ENCODE results near the gene KIAA0232. TPM values are rescaled to one million over a fixed set of nuclear protein-coding genes. Genes with fewer than 3 reads are reported as not detected.
A peak's percentile ranks its signal among the peaks of the same experiment; 100 is the strongest.

The KIAA0232 gene
- total and polyA plus RNA-seq, 11 donors = 20.0 to 78.4 (median 67.7) TPM

DNA sequence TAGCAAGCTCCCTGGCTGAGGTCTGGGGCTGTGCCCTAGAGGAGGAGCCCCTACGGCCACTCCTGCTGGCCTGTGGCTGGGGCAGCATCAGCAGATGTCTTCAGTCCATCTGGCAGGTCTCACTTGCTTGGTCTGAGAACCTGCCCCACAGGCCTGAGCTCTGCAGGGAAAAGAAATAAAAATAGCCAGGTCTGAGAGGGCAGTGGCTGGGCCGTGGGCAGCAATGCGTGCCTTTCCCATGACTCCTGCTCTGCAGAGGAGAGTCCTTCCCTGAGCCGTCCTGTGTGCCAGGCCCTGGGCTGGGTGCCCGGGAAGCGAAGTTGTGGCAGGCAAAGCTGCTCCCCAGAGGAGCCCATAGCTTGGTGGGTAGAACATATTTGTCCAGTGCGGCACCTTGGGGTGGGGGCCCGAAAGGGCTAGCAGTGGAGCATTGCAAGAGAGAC, 11.3 kb upstream of the KIAA0232 start:
- DNase-seq = peak; percentile 76 to 92 (median 83)
- Histone ChIP-seq H3K27me3 (no peaks in the 10 kb centered on the region), H3K4me3 (peak overlapping the region in 1 of 12 donors; percentile 28), H3K9me3 (no peaks in the 10 kb centered on the region), H3K36me3 (no peaks in the 10 kb centered on the region), H3K4me1 (peaks cover 0 to 54% (median 31%) of the 10 kb centered on the region in 12 donors), H3K27ac (peak overlapping the region; percentile 69 to 94 (median 82))
- intact Hi-C loops (cut with DNase I) = loop anchor here in 3 of 10 donors (5.0 to 10.0 kb wide), 2 partner anchors 46 to 49 kb away; no protein-coding TSS in a partner anchor
- 46 to 63% (median 52%) methylated on average over 8 of the region's 8 CpGs for WGBS, 4 donors
- ATAC-seq = peak; percentile 90 to 94 (median 92)
- TF ChIP-seq, protein P1, sequence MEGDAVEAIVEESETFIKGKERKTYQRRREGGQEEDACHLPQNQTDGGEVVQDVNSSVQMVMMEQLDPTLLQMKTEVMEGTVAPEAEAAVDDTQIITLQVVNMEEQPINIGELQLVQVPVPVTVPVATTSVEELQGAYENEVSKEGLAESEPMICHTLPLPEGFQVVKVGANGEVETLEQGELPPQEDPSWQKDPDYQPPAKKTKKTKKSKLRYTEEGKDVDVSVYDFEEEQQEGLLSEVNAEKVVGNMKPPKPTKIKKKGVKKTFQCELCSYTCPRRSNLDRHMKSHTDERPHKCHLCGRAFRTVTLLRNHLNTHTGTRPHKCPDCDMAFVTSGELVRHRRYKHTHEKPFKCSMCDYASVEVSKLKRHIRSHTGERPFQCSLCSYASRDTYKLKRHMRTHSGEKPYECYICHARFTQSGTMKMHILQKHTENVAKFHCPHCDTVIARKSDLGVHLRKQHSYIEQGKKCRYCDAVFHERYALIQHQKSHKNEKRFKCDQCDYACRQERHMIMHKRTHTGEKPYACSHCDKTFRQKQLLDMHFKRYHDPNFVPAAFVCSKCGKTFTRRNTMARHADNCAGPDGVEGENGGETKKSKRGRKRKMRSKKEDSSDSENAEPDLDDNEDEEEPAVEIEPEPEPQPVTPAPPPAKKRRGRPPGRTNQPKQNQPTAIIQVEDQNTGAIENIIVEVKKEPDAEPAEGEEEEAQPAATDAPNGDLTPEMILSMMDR (IDR thresholded peaks at IDR 0.05) = no peak
- peak in 1 of 2 donors; percentile 36 for TF ChIP-seq POLR2A (IDR thresholded peaks at IDR 0.05)

DNA sequence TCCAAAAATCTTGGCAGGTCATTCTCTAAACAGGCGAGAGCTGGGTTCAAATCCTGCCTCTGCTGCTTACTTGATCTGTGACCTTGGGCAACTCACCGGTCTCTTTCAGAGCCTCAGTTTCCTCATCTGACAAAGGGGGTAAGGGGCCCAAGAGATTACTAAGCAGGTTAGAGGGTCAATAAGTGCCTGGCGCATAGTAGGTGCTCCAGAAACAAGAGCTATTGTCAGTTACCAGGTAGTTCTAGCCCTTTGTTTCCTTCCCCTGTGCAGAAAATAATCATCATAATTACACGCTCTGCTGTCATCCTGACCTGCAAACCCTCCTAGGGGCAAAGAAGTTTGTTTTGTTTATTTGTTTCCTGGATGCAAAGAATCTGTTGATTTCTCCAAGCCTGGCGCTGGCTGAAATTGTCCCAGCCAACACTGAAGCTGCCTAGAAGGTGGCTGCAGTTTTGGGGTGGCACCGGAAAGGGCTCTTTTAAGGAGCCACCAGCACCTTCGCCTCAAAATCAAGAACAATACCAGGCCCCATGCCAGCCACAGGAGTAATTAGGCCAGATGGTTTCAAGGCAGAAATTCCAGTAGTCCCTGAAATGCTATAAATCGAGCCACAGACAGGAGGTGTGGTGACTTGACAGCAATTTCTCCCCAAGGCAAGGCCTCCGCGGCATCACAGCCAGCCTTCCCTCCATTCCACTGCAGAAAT, 10.2 kb upstream of the KIAA0232 start:
- Histone ChIP-seq H3K27me3 (no peaks in the 10 kb centered on the region), H3K4me1 (peaks cover 0 to 54% (median 30%) of the 10 kb centered on the region in 12 donors), H3K9me3 (no peaks in the 10 kb centered on the region), H3K4me3 (no peak overlapping the region), H3K36me3 (no peaks in the 10 kb centered on the region), H3K27ac (peak overlapping the region; percentile 42 to 94 (median 82))
- TF ChIP-seq, protein P1 (IDR thresholded peaks at IDR 0.05) = no peak
- no peak for TF ChIP-seq POLR2A (IDR thresholded peaks at IDR 0.05)
- intact Hi-C loops (cut with DNase I) = loop anchor here in 3 of 10 donors (5.0 to 10.0 kb wide), 2 partner anchors 48 to 50 kb away; no protein-coding TSS in a partner anchor
- ATAC-seq = peak in 3 of 4 donors; percentile 16 to 68 (median 56)
- no peak for DNase-seq
- WGBS, 4 donors = 58 to 66% (median 63%) methylated on average over 10 of the region's 10 CpGs

DNA sequence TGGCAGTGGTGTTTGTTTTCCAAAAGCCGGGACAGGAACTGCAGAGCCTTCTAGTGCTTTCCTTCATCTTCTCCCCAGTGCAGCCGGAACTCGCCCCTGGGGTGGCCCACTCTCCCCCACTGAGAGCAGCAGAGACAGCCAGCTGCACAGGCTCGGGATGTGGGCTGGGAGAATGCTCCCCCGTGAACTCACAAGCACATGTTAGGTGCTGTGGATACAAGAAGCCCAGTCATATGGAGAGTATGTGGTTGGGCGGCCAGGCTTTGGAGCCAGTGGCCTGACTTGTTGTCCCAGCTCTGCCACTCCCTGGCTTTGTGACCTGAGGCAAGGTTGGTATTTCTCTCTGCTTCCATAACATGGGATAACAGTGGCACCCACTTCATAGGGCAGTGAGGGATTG, 9.4 kb upstream of the KIAA0232 start:
- Histone ChIP-seq H3K4me1 (peaks cover 0 to 55% (median 27%) of the 10 kb centered on the region in 12 donors), H3K27me3 (no peaks in the 10 kb centered on the region), H3K9me3 (no peaks in the 10 kb centered on the region), H3K36me3 (no peaks in the 10 kb centered on the region), H3K27ac (peak overlapping the region; percentile 24 to 94 (median 82)), H3K4me3 (no peak overlapping the region)
- TF ChIP-seq POLR2A (IDR thresholded peaks at IDR 0.05) = no peak
- TF ChIP-seq, protein P1 (IDR thresholded peaks at IDR 0.05) = no peak
- ATAC-seq = no peak
- no peak for DNase-seq
- 63 to 72% (median 69%) methylated on average over 5 to 6 of the region's 6 CpGs for WGBS, 4 donors
- intact Hi-C loops (cut with DNase I) = loop anchor here in 3 of 10 donors (5.0 to 10.0 kb wide), 2 partner anchors 48 to 51 kb away; no protein-coding TSS in a partner anchor
